GOT3 (cell line): ENCODE results near the gene COL16A1.
A peak's percentile ranks its signal among the peaks of the same experiment; 100 is the strongest.

Experiments used
- DNase-seq: peaks from one replicate; lab custom pipeline; 2025; ENCODE audit warnings: mixed read lengths; lab: John Stamatoyannopoulos, UW

The COL16A1 gene

DNA sequence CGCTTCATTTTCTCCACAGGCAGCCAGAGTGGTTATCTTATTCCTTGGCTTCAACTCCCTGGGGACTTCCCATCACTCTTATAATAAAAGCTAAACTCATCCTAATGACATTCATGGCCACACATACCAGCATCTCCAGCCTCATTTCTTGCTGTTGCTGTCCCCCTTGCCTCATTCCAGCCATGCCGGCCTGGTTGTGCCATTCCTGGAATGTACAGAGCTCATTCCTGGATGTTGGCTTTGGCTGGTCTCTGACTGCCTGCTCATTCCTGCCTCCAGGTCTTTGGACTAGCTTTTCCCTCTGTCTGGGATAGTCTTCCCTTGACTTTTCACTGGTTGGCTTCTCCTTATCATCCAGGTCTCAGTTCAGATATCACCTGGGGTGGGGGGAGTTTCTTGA is 56.7 kb downstream of the COL16A1 start:
- DNase-seq: no peak

DNA sequence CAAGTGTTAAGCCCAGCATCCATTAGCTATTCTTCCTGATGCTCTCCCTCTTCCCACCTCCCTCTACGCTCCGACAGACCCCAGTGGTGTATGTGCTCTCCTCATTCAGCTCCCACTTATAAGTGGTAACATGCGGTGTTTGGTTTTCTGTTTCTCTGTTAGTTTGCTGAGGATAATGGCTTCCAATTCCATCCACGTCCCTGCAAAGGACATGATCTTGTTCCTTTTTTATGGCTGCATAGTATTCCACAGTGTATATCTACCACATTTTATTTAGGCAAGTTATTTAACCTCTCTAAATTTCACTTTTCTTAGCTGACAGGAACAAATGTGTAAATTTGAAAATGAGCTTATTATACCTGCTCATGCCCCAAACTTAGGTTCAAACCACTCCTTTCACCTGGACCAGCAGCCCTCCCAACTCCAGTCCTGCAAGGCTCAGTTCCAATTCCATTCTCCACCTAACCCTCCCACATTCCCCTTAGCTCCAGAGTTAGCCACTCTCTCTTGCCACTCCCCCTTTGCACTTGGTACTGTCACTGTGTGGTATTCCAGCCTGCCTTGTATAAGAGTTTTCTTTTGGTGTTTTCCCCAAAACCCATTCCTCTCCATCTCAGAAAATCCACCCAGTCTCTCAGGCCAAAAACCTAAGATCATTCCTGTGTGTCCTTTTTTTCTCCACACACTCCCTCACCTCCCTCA is 57.4 kb downstream of the COL16A1 start:
- no peak for DNase-seq

DNA sequence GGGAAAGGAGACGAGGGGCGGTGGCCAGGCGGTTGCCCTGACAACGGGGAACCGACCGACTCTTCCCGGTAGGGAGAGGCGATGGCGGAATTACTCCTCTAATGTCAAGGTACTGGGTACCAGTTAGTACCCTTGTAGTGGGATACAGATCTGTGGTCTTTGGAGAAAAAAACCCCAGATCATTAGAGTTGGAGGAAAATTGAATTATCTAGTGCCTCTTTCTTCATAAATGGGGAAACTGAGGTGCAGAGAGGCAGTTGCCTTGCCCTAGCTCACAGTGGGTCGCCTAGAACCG is 58.6 kb downstream of the COL16A1 start:
- DNase-seq: no peak

DNA sequence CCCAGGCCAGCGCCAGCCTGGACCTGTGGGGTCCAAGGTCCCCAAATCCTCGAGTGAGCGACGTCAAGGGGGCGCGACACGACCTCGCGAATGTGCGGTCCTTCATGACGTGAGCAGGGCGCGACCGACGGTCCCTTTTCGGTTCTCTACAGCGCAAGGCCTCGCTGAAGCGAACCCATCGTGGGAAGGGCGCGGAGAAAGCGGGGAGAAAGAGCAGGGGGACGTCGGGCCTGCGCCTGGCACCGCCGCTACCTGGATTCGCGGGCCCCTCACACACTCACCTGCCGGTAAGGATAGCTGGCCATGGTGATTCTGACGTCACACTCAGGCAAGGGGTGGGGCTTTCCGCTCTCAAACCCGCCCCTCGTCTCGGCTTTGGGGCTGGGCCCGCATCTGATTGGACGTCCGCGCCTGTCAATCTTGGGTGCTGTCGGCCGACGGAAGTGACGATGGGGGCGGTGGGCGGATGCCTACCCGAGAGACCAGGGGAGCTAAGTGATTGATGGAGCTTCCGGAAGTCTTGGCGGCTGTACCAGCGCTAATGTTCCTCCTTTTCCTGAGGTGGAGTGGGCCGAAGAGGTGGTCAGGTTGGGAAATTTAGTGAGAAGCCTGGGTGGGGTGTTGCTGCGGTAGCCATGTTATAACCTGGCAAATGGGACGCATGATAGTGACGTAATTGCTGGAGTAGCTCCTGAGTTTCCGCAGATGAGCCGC is 59.1 kb downstream of the COL16A1 start, which contains the start of gene PEF1:
TSS of gene PEF1 (minus strand) at position 317 of the 714 bp plus-strand sequence. CDS start at position 305, 12 bp downstream.
- peak; percentile 91 for DNase-seq

- no peak for DNase-seq
Measured at GRCh38 chr1:31643976-31644559, 59.7 kb downstream of the COL16A1 start.

DNA sequence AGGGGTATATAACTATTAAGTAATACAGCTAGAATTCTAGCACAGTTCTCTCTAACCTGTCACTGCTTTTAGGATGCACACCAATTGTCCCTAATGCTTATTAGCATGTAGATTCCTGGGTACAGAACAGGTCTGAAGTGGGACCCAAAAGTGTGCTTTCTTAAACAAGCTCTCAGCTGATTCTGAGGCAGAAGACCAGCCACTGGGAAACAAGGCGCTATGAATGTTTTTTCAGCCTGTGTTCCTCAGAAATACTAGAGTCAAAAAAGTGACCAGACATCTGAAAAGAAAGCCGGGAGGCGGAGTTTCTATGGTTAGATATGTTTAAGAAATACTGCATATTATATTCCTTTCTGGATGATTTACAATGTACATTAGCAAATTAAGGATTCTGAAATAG is 60.9 kb downstream of the COL16A1 start:
- no peak for DNase-seq

DNA sequence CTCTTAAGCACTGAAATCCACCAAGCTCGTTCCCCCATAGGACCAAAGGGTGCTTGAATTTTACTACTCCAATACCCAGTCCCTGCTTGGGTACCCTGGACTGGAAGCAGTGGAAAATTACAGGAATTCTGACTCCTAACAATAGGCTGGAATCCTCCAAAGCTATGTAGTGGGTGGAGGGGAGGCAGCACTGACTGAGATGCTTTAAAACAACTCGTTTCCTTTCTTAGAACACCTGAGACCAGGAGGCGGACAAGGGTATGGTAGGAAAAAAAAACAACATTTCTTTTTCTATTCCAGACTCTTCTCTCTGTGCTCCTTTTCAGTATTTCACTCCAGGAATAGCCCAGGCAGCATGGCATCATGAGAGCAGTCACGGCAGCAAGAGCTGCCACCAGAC is 61.5 kb downstream of the COL16A1 start:
- no peak for DNase-seq

- DNase-seq: no peak
Measured at GRCh38 chr1:31640964-31641363, 62.9 kb downstream of the COL16A1 start.

- DNase-seq: no peak
Measured at GRCh38 chr1:31640179-31640578, 63.6 kb downstream of the COL16A1 start.

- DNase-seq: no peak
Measured at GRCh38 chr1:31639543-31639942, 64.3 kb downstream of the COL16A1 start.

- DNase-seq: no peak
Measured at GRCh38 chr1:31637915-31638673, 65.7 kb downstream of the COL16A1 start.

DNA sequence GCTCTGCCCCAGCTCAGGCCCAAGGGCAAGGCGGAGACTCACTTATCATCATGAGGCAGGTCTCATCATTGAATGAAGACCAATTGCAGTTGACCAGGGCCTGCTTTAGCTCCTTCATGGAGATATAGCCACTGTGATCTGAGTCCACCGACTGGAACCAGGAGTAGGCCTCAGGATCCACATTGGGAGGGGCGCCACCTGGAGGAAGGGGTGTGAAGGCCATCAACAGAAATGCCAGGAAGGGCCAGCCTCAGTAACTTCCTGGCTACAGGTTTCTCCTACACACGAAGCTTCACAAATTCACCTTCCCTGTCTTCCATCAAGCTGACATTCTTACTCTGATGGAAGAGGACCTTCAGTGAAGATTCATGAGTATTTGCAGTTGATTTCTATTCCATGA is 70.7 kb downstream of the COL16A1 start:
- DNase-seq: no peak

GRCh38 chr1:31632649-31633048 is 71.2 kb downstream of the COL16A1 start:
- DNase-seq: no peak

DNA sequence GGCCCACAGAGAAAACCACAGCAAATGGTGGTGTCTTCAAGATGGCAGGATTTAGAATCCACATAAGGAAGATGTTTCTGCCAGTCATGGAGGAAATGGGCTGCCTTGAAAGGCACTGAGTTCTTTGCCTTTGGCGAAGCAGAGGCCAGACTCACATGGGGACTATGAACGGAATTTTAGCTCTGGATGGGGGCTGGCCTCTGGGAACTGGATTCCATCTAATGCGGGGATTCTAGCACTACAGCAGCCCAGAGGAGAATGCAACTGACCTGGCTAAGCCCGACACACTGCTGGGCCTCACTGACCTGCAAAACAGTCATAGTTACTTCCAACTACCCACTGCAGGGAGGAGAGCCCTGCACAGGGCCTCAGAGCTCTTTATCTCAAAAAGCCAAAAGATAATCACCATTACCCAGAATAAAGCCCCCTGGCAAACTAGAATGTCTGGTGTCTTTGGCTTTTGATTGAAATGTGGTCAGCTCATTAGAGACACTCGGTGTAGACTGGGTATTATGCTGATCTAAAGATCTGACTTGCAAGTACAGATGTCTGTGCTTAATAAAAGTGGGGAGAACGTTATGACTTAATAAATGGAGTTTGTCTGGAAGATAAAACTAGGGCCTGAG is 74.8 kb downstream of the COL16A1 start:
- DNase-seq: no peak

- DNase-seq: no peak
Measured at GRCh38 chr1:31627930-31628559, 75.8 kb downstream of the COL16A1 start.

DNA sequence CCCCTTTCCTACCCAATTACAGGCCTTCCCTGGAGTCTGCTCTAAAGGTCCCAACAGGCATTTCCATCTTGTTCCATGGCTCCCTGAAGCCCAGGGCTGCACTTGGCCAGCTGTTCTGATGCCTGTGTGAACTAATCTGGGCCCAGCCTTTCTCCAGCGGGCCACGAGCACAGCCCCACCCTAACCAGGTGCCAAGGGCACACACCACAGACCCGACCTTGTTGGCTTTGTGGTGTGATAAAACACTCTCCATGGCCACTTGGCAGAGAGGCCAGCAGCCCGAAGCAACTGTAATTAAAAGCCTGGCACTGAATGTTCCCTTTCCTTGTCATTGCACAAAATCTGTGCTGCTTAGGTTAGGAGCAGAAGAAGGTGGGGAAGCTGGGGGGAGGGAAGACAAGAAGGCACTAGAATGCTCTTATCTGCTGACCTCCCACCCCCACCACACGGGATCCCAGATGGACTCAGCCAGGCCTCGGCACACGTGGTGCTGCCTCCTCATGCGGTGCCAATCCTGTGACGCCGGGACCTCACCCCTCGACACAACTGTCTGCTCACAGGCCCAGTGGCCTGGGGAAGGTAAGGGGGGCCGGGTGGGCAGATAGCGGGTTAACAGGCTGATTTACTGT is 76.4 kb downstream of the COL16A1 start:
- no peak for DNase-seq

- DNase-seq: no peak
Measured at GRCh38 chr1:31626223-31627207, 77.3 kb downstream of the COL16A1 start.

- no peak for DNase-seq
Measured at GRCh38 chr1:31625561-31626222, 78.1 kb downstream of the COL16A1 start.

DNA sequence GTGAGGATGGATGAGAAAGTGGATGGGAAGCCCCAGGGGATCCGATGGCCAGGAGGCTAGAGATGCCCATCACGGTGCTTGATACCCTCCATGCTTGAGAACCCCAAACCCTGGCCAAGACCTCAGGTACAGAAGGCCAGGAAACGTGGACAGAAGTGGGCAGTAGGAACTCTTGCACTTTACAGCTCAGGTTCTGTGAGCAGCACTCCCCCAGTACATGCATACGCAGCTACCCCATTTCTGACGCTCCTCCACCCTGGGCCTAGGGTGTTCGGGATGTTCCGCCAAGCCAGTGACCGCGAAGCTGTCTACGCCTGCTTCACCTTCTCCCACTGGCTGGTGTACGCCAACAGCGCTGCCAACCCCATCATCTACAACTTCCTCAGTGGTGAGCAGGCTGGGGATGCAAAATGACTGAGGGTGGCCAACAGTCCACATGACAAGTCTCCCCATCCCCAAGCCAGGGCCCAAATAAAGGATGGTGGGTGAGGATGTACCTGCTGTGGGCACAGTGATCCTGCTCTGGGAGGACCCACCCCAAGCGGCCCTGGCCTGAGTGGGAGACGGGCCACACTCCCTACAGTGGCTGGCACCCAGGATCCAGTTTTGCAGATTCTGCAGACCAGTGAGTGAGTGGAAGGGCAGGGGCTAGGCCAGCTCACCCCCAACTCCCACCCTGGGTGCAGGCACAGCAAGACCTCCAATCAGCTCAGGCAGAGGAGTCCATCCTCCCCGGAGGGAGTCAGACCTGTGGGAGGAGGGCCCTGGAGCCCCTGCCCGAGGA is 78.9 kb downstream of the COL16A1 start:
- no peak for DNase-seq
